ENCODE measurements around the gene CSNK2A1. TPM values are rescaled to one million over a fixed set of nuclear protein-coding genes. Genes with fewer than 3 reads are reported as not detected.
A peak's percentile ranks its signal among the peaks of the same experiment; 100 is the strongest.

Gene CSNK2A1
- total RNA-seq, 2 donors from 2014 or later = 141 to 145 TPM

DNA sequence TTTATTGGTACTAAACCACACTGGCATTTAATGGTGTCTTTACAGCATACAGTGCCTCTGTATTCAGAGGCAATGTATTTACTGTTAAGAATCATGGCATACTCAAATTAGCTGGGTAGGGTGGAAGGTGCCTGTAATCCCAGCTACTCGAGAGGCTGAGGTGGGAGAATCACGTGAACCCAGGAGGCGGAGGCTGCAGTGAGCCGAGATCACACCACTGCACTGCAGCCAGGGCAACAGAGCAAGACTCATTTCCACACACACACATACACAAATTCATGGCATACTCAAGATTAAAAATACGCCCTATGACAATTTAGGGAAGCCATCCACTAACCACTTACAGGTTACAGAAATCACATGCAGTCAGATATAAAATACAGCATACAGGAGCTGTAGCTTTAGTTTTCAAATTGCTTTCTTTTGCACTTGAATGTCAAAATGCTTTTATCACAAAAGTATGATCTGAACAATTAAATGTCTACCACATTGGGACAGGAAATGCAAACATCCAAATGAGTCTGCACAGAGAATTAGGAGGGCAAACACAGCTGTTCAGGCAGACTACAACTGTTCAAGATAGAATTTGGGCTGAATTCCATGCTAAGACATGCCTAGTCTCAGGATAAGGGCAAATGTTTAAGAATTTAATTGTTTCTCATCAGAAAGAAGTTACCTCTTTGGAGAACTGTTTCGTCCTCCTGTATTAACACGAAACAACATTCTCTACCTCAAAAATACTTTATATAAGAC lies 36.4 kb downstream of the CSNK2A1 start:
- no peak overlapping the region for H3K27ac Mint-ChIP-seq
- no peaks in the 10 kb centered on the region for H3K27me3 Mint-ChIP-seq
- H3K4me3 Mint-ChIP-seq = no peak overlapping the region
- no peaks in the 10 kb centered on the region for H3K9me3 Mint-ChIP-seq
- ATAC-seq (replicated peaks) = no peak
- H3K36me3 Mint-ChIP-seq (ENCODE audit: low read depth) = peaks cover 85% of the 10 kb centered on the region
- H3K4me1 Mint-ChIP-seq = peaks cover 8% of the 10 kb centered on the region

- Mint-ChIP-seq H3K4me1 (peaks cover 4% of the 10 kb centered on the region), H3K36me3 (ENCODE audit: low read depth) (peaks cover 94% of the 10 kb centered on the region), H3K9me3 (no peaks in the 10 kb centered on the region), H3K27ac (no peak overlapping the region), H3K27me3 (no peaks in the 10 kb centered on the region), H3K4me3 (no peak overlapping the region)
- ATAC-seq (replicated peaks) = no peak
These were observed 38.9 kb downstream of the CSNK2A1 start for GRCh38 chr20:504632-505075.

DNA sequence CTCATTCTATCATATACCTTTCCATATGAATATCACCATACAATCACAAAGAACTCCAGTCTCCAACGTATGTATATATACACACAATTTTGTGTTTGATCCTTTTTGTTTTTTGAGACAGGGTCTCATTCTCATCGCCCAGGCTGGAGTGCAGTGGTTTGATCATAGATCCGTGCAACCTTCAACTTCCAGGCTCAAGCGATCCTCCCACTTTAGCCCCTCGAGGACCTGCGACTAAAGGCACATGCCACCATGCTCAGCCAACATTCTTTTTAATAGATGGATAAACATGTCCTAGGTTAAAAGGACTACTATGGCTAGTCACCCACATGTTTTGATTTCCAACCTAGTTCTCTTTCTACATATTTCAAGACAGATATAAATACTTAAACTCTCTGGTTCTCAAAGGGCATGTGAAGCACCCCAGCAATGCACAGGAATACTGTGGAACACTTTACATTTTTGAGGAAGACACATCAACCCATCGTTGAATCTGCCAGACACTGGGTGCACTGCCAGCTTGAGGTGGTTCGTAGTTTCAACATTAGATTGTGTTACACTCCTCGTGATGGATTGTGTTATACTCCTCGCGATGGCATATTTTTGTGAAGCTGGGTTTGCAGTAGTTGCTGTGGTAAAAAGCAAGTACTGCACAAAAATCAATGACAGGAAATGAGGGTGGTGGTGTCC lies 40.4 kb downstream of the CSNK2A1 start:
- Mint-ChIP-seq H3K27me3 (no peaks in the 10 kb centered on the region), H3K4me3 (no peak overlapping the region), H3K9me3 (no peaks in the 10 kb centered on the region), H3K4me1 (peaks cover 4% of the 10 kb centered on the region), H3K27ac (no peak overlapping the region), H3K36me3 (ENCODE audit: low read depth) (peaks cover 97% of the 10 kb centered on the region)
- no peak for ATAC-seq (replicated peaks)

- no peaks in the 10 kb centered on the region for H3K27me3 Mint-ChIP-seq
- H3K4me3 Mint-ChIP-seq = no peak overlapping the region
- peaks cover 100% of the 10 kb centered on the region for H3K36me3 Mint-ChIP-seq (ENCODE audit: low read depth)
- no peaks in the 10 kb centered on the region for H3K9me3 Mint-ChIP-seq
- H3K27ac Mint-ChIP-seq = no peak overlapping the region
- ATAC-seq (replicated peaks) = no peak
- H3K4me1 Mint-ChIP-seq = peaks cover 3% of the 10 kb centered on the region
These were observed 45.6 kb downstream of the CSNK2A1 start for GRCh38 chr20:497979-498378.

DNA sequence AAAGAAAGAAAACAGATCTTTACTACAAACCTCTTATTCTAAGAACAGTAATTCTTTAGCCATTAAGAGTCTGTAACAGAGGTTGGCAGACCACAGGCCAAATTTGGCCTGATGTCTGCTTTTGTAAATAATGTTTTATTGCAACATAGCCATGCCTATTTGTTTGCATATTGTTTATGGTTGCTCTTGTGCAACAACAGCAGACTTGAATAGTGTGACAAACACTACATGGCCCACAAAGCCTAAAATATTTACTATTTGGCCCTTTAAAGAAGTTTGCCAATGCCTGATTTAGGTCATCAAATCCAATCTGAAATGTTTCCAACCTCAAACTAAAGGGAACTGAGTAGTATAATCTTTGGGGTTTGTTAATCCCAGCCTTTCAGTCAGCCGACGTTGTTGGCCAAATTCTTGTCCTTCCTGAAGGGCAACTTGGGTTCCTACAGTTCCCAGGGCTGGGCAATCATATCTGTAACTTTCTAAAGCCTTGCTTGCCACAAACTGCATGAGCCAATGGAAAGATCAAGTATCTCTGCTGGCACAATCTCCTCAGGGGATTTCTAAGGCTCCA lies 47.4 kb downstream of the CSNK2A1 start:
- H3K27ac Mint-ChIP-seq = no peak overlapping the region
- H3K27me3 Mint-ChIP-seq = no peaks in the 10 kb centered on the region
- no peak for ATAC-seq (replicated peaks)
- H3K4me1 Mint-ChIP-seq = no peaks in the 10 kb centered on the region
- H3K9me3 Mint-ChIP-seq = no peaks in the 10 kb centered on the region
- no peak overlapping the region for H3K4me3 Mint-ChIP-seq
- H3K36me3 Mint-ChIP-seq (ENCODE audit: low read depth) = peaks cover 100% of the 10 kb centered on the region

DNA sequence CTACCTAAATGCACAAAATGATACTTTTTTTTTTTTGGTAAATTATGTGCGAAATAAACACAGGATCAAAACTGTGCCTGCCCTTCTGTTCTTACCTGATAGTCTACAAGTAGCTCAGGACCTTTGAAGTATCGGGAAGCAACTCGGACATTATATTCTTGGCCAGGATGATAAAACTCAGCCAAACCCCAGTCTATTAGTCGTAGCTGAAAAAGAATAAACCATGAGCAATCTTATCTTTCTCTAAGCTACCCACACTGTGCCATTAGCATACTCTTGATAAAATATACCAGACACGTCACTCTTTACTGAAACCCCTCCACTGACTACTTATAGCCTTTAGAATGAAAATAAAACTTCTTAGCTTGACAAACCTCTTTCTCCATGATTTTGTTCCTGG lies 51.4 kb downstream of the CSNK2A1 start:
- Mint-ChIP-seq H3K4me1 (no peaks in the 10 kb centered on the region), H3K27me3 (no peaks in the 10 kb centered on the region), H3K27ac (peak overlapping the region; percentile 61), H3K36me3 (ENCODE audit: low read depth) (peaks cover 100% of the 10 kb centered on the region), H3K4me3 (no peak overlapping the region), H3K9me3 (no peaks in the 10 kb centered on the region)
- ATAC-seq (replicated peaks) = no peak

GRCh38 chr20:487655-488054 lies 55.9 kb downstream of the CSNK2A1 start:
- no peaks in the 10 kb centered on the region for H3K4me1 Mint-ChIP-seq
- no peak overlapping the region for H3K4me3 Mint-ChIP-seq
- no peak overlapping the region for H3K27ac Mint-ChIP-seq

DNA sequence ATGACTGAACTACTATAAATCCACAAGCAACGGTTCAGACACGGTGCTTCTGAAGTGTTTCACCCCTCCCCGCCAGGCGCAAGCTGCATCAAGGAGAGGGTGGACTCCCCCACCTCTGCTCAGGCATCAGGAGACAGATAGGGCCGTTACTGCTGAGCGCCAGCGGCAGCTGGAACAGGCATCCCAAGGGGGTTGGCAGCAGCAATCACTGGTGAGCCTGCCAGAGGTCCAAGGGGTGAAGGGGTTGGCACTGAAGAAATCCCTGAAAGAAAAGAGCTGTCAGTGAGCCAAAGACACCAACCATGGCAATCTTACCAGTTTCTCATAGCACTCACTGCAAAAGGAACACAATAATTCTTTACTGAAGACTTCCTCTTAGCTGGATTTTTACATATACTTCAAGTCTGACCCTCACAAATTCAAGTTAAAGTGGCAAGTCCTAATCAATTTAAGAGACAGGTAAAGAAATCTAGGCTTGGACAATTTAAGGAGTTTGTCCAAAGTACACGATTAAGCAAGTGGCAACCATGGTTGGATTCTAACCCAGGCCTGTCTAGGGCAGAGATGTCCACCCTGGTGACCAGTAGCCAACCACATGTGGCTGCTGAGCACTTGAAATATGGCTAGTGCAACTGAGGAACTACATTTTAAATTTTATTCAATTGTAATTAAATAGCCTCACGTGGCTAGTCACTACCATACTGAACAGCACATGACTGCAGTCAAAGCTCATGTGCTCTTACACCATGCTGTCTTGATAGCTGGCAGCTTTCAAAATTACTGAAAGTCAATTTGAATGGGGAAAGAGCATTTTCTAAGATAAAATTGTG lies 59.6 kb downstream of the CSNK2A1 start:
- Mint-ChIP-seq H3K9me3 (no peaks in the 10 kb centered on the region), H3K27me3 (no peaks in the 10 kb centered on the region), H3K36me3 (ENCODE audit: low read depth) (peaks cover 93% of the 10 kb centered on the region), H3K4me1 (peaks cover 8% of the 10 kb centered on the region), H3K4me3 (no peak overlapping the region), H3K27ac (peak overlapping the region; percentile 8)
- no peak for ATAC-seq (replicated peaks)

More at GRCh38 chr20:487655-488054, 55.9 kb downstream of the CSNK2A1 start:
- Mint-ChIP-seq H3K9me3 (no peaks in the 10 kb centered on the region), H3K27me3 (no peaks in the 10 kb centered on the region), H3K36me3 (ENCODE audit: low read depth) (peaks cover 100% of the 10 kb centered on the region)
- no peak for ATAC-seq (replicated peaks)

DNA sequence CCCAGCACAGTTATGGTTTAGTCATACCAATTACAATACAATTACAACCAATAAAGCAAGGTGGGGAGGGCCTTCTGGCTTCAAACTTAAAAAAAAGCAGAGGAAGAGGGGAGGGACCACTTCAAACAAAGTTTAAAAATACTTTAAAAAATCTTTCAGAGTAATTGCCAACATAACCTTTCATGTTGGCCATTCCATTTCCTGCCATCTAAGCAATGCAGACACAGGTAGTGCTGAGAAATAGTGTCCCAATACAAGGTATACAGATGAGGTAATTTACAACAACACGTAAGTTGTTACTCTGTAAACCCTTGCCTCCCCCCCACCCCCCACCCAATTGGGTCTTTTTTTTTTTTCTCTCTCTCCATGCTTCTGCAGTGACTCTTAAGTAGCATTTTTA lies 62.4 kb downstream of the CSNK2A1 start:
- H3K9me3 Mint-ChIP-seq = no peaks in the 10 kb centered on the region
- H3K27me3 Mint-ChIP-seq = no peaks in the 10 kb centered on the region
- no peak overlapping the region for H3K27ac Mint-ChIP-seq
- H3K4me3 Mint-ChIP-seq = no peak overlapping the region
- H3K36me3 Mint-ChIP-seq (ENCODE audit: low read depth) = peaks cover 81% of the 10 kb centered on the region
- ATAC-seq (replicated peaks) = no peak
- peaks cover 9% of the 10 kb centered on the region for H3K4me1 Mint-ChIP-seq

DNA sequence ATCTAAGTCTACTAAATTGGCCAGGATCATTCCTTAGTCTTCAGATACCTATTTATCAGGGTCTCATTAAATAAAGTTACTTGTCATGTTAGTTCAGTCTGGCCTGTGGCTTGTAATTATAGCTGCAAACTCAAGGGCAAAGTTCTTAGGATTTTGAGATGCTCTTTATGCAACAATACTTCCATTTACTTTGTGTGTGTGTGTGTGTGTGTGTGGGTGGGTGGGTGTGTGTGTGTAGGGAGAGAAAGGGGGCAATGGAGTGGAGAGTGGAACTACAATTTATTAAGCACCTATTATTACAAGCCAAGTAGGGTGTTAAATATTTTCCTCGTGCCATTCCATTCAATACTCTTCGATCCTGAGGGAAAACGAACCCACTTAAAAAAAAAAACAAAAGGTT lies 63.5 kb downstream of the CSNK2A1 start:
- H3K4me1 Mint-ChIP-seq = peaks cover 9% of the 10 kb centered on the region

DNA sequence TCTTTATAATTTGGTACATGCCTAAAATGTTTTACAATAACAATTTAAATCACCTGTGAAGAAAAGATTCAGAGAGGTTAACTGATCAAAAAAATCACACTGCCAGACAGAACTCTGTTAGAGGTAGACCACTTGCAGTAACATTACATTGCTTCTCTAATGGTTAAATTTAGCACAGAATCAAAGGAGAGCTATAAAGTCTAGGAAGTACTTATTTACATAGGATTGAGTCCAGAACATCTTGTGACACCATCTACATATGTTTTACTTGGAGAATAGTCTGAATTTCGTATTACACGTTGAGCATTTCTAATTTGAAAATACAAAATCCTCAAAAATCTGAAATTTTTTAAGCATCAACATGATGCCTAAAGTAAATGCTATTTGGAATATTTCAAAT lies 64.1 kb downstream of the CSNK2A1 start:
- no peaks in the 10 kb centered on the region for H3K9me3 Mint-ChIP-seq
- ATAC-seq (replicated peaks) = no peak
- H3K4me1 Mint-ChIP-seq = peaks cover 9% of the 10 kb centered on the region
- peaks cover 69% of the 10 kb centered on the region for H3K36me3 Mint-ChIP-seq (ENCODE audit: low read depth)
- H3K27me3 Mint-ChIP-seq = no peaks in the 10 kb centered on the region
- H3K27ac Mint-ChIP-seq = peak overlapping the region; percentile 1
- no peak overlapping the region for H3K4me3 Mint-ChIP-seq

More for the DNA sequence above, 63.5 kb downstream of the CSNK2A1 start:
- Mint-ChIP-seq H3K4me3 (no peak overlapping the region), H3K36me3 (ENCODE audit: low read depth) (peaks cover 75% of the 10 kb centered on the region), H3K27me3 (no peaks in the 10 kb centered on the region), H3K9me3 (no peaks in the 10 kb centered on the region), H3K27ac (no peak overlapping the region)
- no peak for ATAC-seq (replicated peaks)

DNA sequence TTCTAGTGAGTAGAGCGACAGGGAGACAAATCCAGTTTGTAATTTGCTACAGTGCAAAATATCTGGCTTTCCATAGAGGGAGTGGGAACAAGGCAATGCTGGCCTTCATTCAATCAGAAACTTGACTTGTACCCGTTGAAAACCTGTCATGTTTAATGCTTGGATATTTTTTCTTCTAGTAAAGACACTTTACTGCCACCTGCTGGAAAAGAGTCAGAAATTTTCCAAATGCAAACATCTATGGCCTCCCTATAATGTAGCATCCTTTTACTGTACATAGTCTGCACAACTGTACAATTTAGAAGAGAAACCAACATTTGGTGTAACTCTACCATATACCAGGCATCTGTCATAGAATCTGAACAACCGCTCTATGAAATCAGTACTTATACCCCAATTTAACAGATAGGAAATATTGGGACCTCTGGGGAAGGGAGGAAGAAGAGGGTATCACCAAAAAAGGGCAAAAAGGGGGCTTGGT lies 64.6 kb downstream of the CSNK2A1 start:
- Mint-ChIP-seq H3K27me3 (no peaks in the 10 kb centered on the region), H3K4me1 (peaks cover 9% of the 10 kb centered on the region), H3K36me3 (ENCODE audit: low read depth) (peaks cover 64% of the 10 kb centered on the region), H3K9me3 (no peaks in the 10 kb centered on the region), H3K27ac (peak overlapping the region; percentile 1), H3K4me3 (no peak overlapping the region)
- peak; percentile 60 for ATAC-seq (replicated peaks)

DNA sequence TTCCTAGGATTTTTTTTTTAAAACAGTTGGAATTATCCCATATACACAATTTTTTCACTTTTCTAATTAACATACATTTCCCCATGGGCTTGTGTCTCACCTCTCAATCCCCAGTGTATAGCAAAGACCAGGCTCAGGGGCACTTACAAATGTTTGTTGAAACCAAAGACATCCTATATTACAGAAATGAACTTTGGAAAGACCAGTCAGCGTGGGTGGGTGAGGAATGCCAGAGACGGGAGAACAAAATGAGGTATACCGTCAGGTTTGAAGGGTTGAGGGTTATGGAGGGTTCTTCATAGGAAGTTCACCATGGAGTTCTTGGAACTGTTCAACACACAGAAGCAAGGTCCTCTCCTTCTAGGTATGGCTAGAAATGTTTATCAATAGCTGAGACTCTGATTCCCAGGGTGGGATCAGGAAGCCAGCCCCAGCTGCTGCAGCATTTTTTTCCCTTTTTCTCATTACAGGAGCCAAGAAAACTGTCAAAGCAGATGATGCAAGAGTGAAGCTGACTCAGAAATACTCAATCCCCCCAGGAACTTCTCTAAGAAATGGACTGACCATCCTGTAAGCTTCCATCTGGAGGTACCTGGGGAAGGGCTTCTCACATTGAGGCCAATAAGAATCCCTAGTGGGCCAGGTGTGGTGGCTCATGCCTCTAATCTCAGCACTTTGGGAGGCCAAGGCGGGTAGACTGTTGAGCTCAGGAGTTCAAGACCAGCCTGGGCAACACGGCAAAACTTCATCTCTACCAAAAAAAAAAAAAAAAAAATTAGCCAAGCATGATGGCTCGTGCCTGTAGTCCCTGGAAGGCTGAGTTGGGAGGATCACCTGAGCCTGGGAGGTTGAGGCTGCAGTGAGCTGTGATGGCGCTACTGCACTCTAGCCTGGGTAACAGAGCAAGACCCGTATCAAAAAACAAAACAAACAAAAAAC lies 65.3 kb downstream of the CSNK2A1 start:
- H3K27me3 Mint-ChIP-seq = no peaks in the 10 kb centered on the region
- H3K4me3 Mint-ChIP-seq = no peak overlapping the region
- H3K4me1 Mint-ChIP-seq = peaks cover 9% of the 10 kb centered on the region
- peaks cover 62% of the 10 kb centered on the region for H3K36me3 Mint-ChIP-seq (ENCODE audit: low read depth)
- no peaks in the 10 kb centered on the region for H3K9me3 Mint-ChIP-seq
- peak overlapping the region; percentile 1 for H3K27ac Mint-ChIP-seq
- ATAC-seq (replicated peaks) = no peak
